Vagina (tissue), 2 donors: ENCODE data around the gene CEMIP.

ENCODE experiments used
- CTCF ChIP-seq, 3 experiments: fragments of 450-650 bp in 2 of 3; fragments of 200-600 bp in 1 of 3; sonication (generic) in 1 of 3; IDR thresholded peaks; one replicate each; pipeline ENCODE4 v1.5.1; 2017 to 2019; ENCODE audit warnings: antibody characterized with exemption in 3 of 3, mild to moderate bottlenecking in 2 of 3, moderate library complexity in 2 of 3
- POLR2A ChIP-seq, 2 donors: fragments of 450-650 bp; IDR thresholded peaks; one replicate each; pipeline ENCODE4 v1.6.1; 2017; ENCODE audit warnings: antibody characterized with exemption in 2 of 2, mild to moderate bottlenecking in 2 of 2, moderate library complexity in 2 of 2

GRCh38 chr15:80966431-80967197, 187.4 kb downstream of the CEMIP start:
- TF ChIP-seq CTCF (IDR thresholded peaks at IDR 0.05) (no peak), POLR2A (IDR thresholded peaks at IDR 0.05) (no peak)
